ENCODE results near the gene QSOX1.

- TF ChIP-seq CTCF (IDR thresholded peaks at IDR 0.05) (no peak), POLR2A (IDR thresholded peaks at IDR 0.05) (no peak)
Observed at GRCh38 chr1:180137776-180138175, 16.9 kb upstream of the QSOX1 start.

Data from Peyer's patch (tissue), 4 donors.